Measurements from ENCODE around the gene PRKAG2. TPM values are rescaled to one million over a fixed set of nuclear protein-coding genes. Genes with fewer than 3 reads are reported as not detected.

PRKAG2 gene
- total and polyA plus RNA-seq, 2 of the 8 experiments (the other 6 are each of a cell fraction or from before 2014, with no cell fraction given), result 7.5 to 18.1 TPM

GRCh38 chr7:151647874-151648273 is 229.0 kb downstream of the PRKAG2 start (continued):
- TF ChIP-seq GTF2F1 (IDR thresholded peaks at IDR 0.05; ENCODE audit: borderline replicate concordance, low read depth, low read length) (no peak), SAP30 (IDR thresholded peaks at IDR 0.05; ENCODE audit: insufficient read depth, insufficient replicate concordance, low read length) (no peak), BRCA1 (IDR thresholded peaks at IDR 0.05; ENCODE audit: low read depth, low read length) (no peak), CREB1 (IDR thresholded peaks at IDR 0.05) (no peak), SP2 (IDR thresholded peaks at IDR 0.05; ENCODE audit: low read length) (no peak), SRF (IDR thresholded peaks at IDR 0.05; ENCODE audit: low read depth, low read length) (no peak), HDAC6 (IDR thresholded peaks at IDR 0.05; ENCODE audit: low read depth, low read length) (no peak)

All from H1 (cell line).